IPS-15b (cell line): ENCODE results near the gene ATF6.

Experiments
- H3K27me3 ChIP-seq: one replicate; pipeline ENCODE4 v1.6.1; 2013; ENCODE audit warnings: low read length; ENCODE audit not compliant: control insufficient read depth, insufficient read depth
- H3K36me3 ChIP-seq: one replicate; pipeline ENCODE4 v1.6.1; 2013; ENCODE audit warnings: low read length; ENCODE audit not compliant: control insufficient read depth, insufficient read depth
- H3K4me1 ChIP-seq: one replicate; pipeline ENCODE4 v1.6.1; 2013; ENCODE audit warnings: mild to moderate bottlenecking, low read length; ENCODE audit not compliant: control insufficient read depth, insufficient read depth
- H3K4me3 ChIP-seq: one replicate; pipeline ENCODE4 v1.5.1; 2013; ENCODE audit warnings: low read depth, low read length
- H3K9ac ChIP-seq: one replicate; pipeline ENCODE4 v1.6.1; 2013; ENCODE audit warnings: low read depth, mild to moderate bottlenecking, low read length
- H3K9me3 ChIP-seq: one replicate; pipeline ENCODE4 v1.6.1; 2013; ENCODE audit warnings: mild to moderate bottlenecking, low read length; ENCODE audit not compliant: control insufficient read depth, insufficient read depth

Gene ATF6

GRCh38 chr1:161999301-162000052, 233.4 kb downstream of the ATF6 start:
- Histone ChIP-seq H3K9ac (no peak overlapping the region), H3K27me3 (no peaks in the 10 kb centered on the region), H3K4me1 (peaks cover 4% of the 10 kb centered on the region), H3K4me3 (no peak overlapping the region), H3K36me3 (no peaks in the 10 kb centered on the region), H3K9me3 (no peaks in the 10 kb centered on the region)

DNA sequence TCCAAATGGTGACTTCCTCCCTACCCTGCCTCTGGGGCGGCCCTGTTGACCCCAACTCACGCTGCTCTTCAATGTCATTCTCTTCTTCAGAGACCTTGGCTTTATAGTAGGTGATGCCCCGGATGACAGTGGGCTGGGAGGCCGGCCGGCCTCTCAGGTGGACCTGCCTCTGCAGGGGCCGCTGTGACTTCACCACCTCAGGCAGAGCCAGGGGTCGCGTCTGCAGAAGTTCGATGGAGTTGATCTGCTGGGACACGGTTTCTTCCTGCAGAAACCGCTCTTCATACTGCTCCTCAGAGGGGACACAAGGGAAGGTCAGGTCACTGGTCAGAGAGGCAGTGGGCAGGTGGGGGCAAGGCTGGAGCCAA, 233.9 kb downstream of the ATF6 start:
- no peaks in the 10 kb centered on the region for H3K36me3 ChIP-seq
- no peaks in the 10 kb centered on the region for H3K27me3 ChIP-seq
- H3K4me3 ChIP-seq, result no peak overlapping the region
- no peak overlapping the region for H3K9ac ChIP-seq
- no peaks in the 10 kb centered on the region for H3K9me3 ChIP-seq
- H3K4me1 ChIP-seq, result peaks cover 4% of the 10 kb centered on the region

GRCh38 chr1:162003061-162003829, 237.1 kb downstream of the ATF6 start:
- no peak overlapping the region for H3K4me3 ChIP-seq
- no peaks in the 10 kb centered on the region for H3K9me3 ChIP-seq
- no peaks in the 10 kb centered on the region for H3K27me3 ChIP-seq
- H3K9ac ChIP-seq, result no peak overlapping the region
- H3K36me3 ChIP-seq, result no peaks in the 10 kb centered on the region
- H3K4me1 ChIP-seq, result peaks cover 4% of the 10 kb centered on the region

DNA sequence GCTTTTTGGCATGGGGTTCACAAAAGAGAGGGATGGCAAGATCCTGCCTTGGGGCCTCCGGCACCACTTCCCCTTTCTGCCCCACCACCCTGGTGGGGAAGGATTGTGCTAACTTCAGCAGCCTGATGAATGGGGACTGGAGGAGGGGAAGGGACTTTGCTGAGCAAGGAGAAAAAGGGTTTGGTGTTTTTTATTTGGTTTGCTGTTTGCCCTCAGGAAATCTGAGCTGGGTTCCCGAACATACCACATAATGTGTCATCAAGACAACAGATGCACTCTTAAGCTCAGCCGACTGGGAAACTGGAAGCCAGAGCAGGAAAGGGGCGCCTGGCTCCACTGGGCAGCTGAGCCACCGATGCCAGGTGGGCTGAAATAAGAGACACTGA, 237.7 kb downstream of the ATF6 start:
- Histone ChIP-seq H3K27me3 (no peaks in the 10 kb centered on the region), H3K9me3 (no peaks in the 10 kb centered on the region), H3K4me1 (peaks cover 4% of the 10 kb centered on the region), H3K4me3 (no peak overlapping the region), H3K36me3 (no peaks in the 10 kb centered on the region), H3K9ac (no peak overlapping the region)

GRCh38 chr1:162004441-162004950, 238.4 kb downstream of the ATF6 start:
- no peaks in the 10 kb centered on the region for H3K36me3 ChIP-seq
- H3K27me3 ChIP-seq, result no peaks in the 10 kb centered on the region
- H3K4me1 ChIP-seq, result peaks cover 4% of the 10 kb centered on the region
- no peak overlapping the region for H3K4me3 ChIP-seq
- no peak overlapping the region for H3K9ac ChIP-seq
- H3K9me3 ChIP-seq, result no peaks in the 10 kb centered on the region

DNA sequence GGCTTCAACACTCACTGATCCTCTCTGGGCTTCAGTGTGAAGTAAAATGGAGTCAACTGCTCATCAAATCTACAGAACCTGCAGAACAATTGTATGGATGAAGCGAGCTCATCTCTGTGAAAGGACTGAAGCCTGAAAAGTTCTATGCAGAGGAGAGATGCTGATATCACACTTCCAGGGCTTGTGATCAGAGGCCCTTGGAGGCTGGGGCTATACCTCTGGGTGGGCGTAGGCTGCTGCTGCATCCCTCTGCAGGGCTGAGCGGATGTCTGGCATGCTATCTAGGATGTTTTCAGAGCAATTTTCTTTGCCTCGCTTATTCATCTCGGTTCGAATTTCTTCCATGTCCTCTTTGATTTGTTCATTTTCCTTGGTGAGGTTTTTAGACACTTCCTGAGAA, 240.0 kb downstream of the ATF6 start:
- Histone ChIP-seq H3K9ac (no peak overlapping the region), H3K36me3 (no peaks in the 10 kb centered on the region), H3K4me3 (no peak overlapping the region), H3K27me3 (no peaks in the 10 kb centered on the region), H3K4me1 (peaks cover 4% of the 10 kb centered on the region), H3K9me3 (no peaks in the 10 kb centered on the region)

- peaks cover 4% of the 10 kb centered on the region for H3K4me1 ChIP-seq
- H3K27me3 ChIP-seq, result no peaks in the 10 kb centered on the region
- no peaks in the 10 kb centered on the region for H3K36me3 ChIP-seq
- no peaks in the 10 kb centered on the region for H3K9me3 ChIP-seq
- no peak overlapping the region for H3K9ac ChIP-seq
- no peak overlapping the region for H3K4me3 ChIP-seq
Observed at GRCh38 chr1:162007466-162007865, 241.3 kb downstream of the ATF6 start.

- Histone ChIP-seq H3K9me3 (no peaks in the 10 kb centered on the region), H3K36me3 (no peaks in the 10 kb centered on the region), H3K9ac (no peak overlapping the region), H3K4me3 (no peak overlapping the region), H3K4me1 (no peaks in the 10 kb centered on the region), H3K27me3 (no peaks in the 10 kb centered on the region)
Observed at GRCh38 chr1:162008799-162009198, 242.7 kb downstream of the ATF6 start.

- Histone ChIP-seq H3K9me3 (no peaks in the 10 kb centered on the region), H3K36me3 (no peaks in the 10 kb centered on the region), H3K27me3 (no peaks in the 10 kb centered on the region), H3K4me1 (peaks cover 5% of the 10 kb centered on the region), H3K9ac (no peak overlapping the region), H3K4me3 (no peak overlapping the region)
Observed at GRCh38 chr1:162009501-162010174, 243.5 kb downstream of the ATF6 start.

GRCh38 chr1:162010175-162010506, 244.0 kb downstream of the ATF6 start:
- no peaks in the 10 kb centered on the region for H3K9me3 ChIP-seq
- H3K36me3 ChIP-seq, result no peaks in the 10 kb centered on the region
- H3K9ac ChIP-seq, result no peak overlapping the region
- H3K27me3 ChIP-seq, result no peaks in the 10 kb centered on the region
- H3K4me1 ChIP-seq, result peaks cover 9% of the 10 kb centered on the region
- no peak overlapping the region for H3K4me3 ChIP-seq

GRCh38 chr1:162011337-162012012, 245.4 kb downstream of the ATF6 start:
- Histone ChIP-seq H3K9ac (no peak overlapping the region), H3K36me3 (no peaks in the 10 kb centered on the region), H3K4me1 (peaks cover 9% of the 10 kb centered on the region), H3K4me3 (no peak overlapping the region), H3K9me3 (no peaks in the 10 kb centered on the region), H3K27me3 (no peaks in the 10 kb centered on the region)
